WI38 (cell line): ENCODE data around the gene CFAP97D1.

Experiments
- H3K4me3 ChIP-seq: 2 replicates; pipeline ENCODE4 v1.5.1; 2011; ENCODE audit warnings: low read depth, mild to moderate bottlenecking, control low read depth, low read length
- CTCF ChIP-seq: IDR thresholded peaks from 2 replicates; pipeline ENCODE4 v1.5.1; 2012; ENCODE audit warnings: low read depth, mild to moderate bottlenecking, control low read depth, low read length

The CFAP97D1 gene

GRCh38 chr17:43767713-43768059, 12.5 kb upstream of the CFAP97D1 start:
- TF ChIP-seq CTCF, result no peak

GRCh38 chr17:43768382-43768781, 11.9 kb upstream of the CFAP97D1 start:
- no peak for TF ChIP-seq CTCF
- no peak overlapping the region for H3K4me3 ChIP-seq

More at GRCh38 chr17:43767713-43768059, 12.5 kb upstream of the CFAP97D1 start:
- no peak overlapping the region for H3K4me3 ChIP-seq

- no peak overlapping the region for H3K4me3 ChIP-seq
- no peak for TF ChIP-seq CTCF
Measured at GRCh38 chr17:43768943-43769342, 11.3 kb upstream of the CFAP97D1 start.

GRCh38 chr17:43769426-43769825, 10.8 kb upstream of the CFAP97D1 start:
- H3K4me3 ChIP-seq, result no peak overlapping the region
- TF ChIP-seq CTCF, result no peak

- TF ChIP-seq CTCF, result no peak
- no peak overlapping the region for H3K4me3 ChIP-seq
Measured at GRCh38 chr17:43769859-43770258, 10.4 kb upstream of the CFAP97D1 start.

- TF ChIP-seq CTCF, result no peak
- no peak overlapping the region for H3K4me3 ChIP-seq
Measured at GRCh38 chr17:43770957-43771356, 9.3 kb upstream of the CFAP97D1 start.

- no peak for TF ChIP-seq CTCF
- H3K4me3 ChIP-seq, result no peak overlapping the region
Measured at GRCh38 chr17:43771463-43771862, 8.8 kb upstream of the CFAP97D1 start.
